Right lobe of liver (tissue), 4 donors: ENCODE measurements around the gene CREBBP.

Source experiments
- POLR2A ChIP-seq: fragments of 450-650 bp; IDR thresholded peaks from one replicate; pipeline ENCODE4 v1.6.1; 2017; ENCODE audit warnings: antibody characterized with exemption, mild to moderate bottlenecking
- TF ChIP-seq, protein P1 (sequence below), 4 donors: fragments of 200-600 bp in 3 of 4; fragments of 450-650 bp in 1 of 4; IDR thresholded peaks; one replicate each; pipeline versions ENCODE4 v1.5.1 to v1.8.0; 2016 to 2022; ENCODE audit warnings: antibody characterized with exemption in 4 of 4, mild to moderate bottlenecking in 2 of 4
- donor health status: DM: no; HTN: no; CAD: no.
- donor health status: DM: no; HTN: no; CAD: no.
- donor health status: DM: no; HTN: yes; CAD: no.

DNA sequence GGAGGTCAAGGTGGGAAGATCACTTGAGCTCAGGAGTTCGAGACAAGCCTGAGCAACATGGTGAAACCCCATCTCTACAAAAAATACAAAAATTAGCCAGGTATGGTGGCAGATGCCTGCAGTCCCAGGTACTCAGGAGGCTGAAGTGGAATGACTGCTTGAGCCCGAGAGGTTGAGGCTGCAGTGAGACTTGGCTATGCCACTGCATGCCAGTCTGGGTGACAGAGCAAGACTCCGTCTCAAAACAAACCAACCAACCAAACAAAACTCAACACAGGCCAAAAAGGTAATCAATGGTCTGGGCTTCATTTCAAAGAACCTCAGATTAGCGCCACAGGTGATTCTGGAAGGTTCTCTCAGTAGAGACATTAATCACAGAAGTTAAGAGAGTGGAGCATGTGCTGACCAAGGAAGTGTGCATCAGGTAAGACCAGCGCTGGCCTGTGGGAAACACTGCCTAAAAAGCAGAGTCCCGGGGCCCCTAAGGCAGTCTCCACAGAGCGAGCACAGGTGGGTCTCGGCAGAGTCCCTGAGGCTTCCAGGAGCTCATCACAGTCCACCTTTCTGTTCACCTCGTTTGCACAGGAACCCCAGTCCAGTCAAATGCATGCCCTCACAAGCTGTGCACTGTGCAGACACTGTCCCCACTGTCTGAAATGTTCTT is 91.7 kb downstream of the CREBBP start:
- TF ChIP-seq, protein P1, sequence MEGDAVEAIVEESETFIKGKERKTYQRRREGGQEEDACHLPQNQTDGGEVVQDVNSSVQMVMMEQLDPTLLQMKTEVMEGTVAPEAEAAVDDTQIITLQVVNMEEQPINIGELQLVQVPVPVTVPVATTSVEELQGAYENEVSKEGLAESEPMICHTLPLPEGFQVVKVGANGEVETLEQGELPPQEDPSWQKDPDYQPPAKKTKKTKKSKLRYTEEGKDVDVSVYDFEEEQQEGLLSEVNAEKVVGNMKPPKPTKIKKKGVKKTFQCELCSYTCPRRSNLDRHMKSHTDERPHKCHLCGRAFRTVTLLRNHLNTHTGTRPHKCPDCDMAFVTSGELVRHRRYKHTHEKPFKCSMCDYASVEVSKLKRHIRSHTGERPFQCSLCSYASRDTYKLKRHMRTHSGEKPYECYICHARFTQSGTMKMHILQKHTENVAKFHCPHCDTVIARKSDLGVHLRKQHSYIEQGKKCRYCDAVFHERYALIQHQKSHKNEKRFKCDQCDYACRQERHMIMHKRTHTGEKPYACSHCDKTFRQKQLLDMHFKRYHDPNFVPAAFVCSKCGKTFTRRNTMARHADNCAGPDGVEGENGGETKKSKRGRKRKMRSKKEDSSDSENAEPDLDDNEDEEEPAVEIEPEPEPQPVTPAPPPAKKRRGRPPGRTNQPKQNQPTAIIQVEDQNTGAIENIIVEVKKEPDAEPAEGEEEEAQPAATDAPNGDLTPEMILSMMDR (IDR thresholded peaks at IDR 0.05), result no peak
- no peak for TF ChIP-seq POLR2A
